ENCODE data around the gene HBE1.

GRCh38 chr11:5232176-5232575, 37.6 kb downstream of the HBE1 start:
- no peak for TF ChIP-seq EZH2 (IDR thresholded peaks at IDR 0.05; ENCODE audit: borderline replicate concordance, insufficient read depth, low read depth, low read length, poor library complexity, severe bottlenecking)
- TF ChIP-seq, protein P1, sequence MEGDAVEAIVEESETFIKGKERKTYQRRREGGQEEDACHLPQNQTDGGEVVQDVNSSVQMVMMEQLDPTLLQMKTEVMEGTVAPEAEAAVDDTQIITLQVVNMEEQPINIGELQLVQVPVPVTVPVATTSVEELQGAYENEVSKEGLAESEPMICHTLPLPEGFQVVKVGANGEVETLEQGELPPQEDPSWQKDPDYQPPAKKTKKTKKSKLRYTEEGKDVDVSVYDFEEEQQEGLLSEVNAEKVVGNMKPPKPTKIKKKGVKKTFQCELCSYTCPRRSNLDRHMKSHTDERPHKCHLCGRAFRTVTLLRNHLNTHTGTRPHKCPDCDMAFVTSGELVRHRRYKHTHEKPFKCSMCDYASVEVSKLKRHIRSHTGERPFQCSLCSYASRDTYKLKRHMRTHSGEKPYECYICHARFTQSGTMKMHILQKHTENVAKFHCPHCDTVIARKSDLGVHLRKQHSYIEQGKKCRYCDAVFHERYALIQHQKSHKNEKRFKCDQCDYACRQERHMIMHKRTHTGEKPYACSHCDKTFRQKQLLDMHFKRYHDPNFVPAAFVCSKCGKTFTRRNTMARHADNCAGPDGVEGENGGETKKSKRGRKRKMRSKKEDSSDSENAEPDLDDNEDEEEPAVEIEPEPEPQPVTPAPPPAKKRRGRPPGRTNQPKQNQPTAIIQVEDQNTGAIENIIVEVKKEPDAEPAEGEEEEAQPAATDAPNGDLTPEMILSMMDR (IDR thresholded peaks at IDR 0.05): no peak

Data from B cell (primary cell).